GM12892 (cell line): Measurements from ENCODE around the gene ZNF763.

Experiments used
- POLR2A ChIP-seq: IDR thresholded peaks from 2 replicates; pipeline ENCODE4 v1.6.1; 2011; ENCODE audit warnings: low read depth, low read length, control low read depth
- POLR2AphosphoS5 ChIP-seq: IDR thresholded peaks from 2 replicates; pipeline ENCODE4 v1.6.1; 2011; ENCODE audit warnings: low read depth, low read length, control low read depth
- TAF1 ChIP-seq: IDR thresholded peaks from 2 replicates; pipeline ENCODE4 v1.6.1; 2011; ENCODE audit warnings: low read depth, mild to moderate bottlenecking, control low read depth, low read length, borderline replicate concordance

- TF ChIP-seq POLR2A (no peak), TAF1 (no peak), POLR2AphosphoS5 (no peak)
Measured at GRCh38 chr19:11982526-11982925, 17.7 kb downstream of the ZNF763 start.
